PC-9 (cell line): Measurements from ENCODE around the gene HOMER3.

Source experiments
- CTCF ChIP-seq: fragments of 200-600 bp; sonication (generic); conservative IDR thresholded peaks from 2 replicates; pipeline ENCODE4 v1.6.1; 2017; ENCODE audit warnings: mixed run types, antibody characterized with exemption, mild to moderate bottlenecking, moderate library complexity
- EZH2 ChIP-seq: fragments of 200-600 bp; sonication (generic); IDR thresholded peaks from 2 replicates; pipeline ENCODE4 v1.8.0; 2017; ENCODE audit warnings: antibody characterized with exemption, low read depth

- TF ChIP-seq CTCF (no peak), EZH2 (no peak)
Measured at GRCh38 chr19:18931316-18932162, 9.5 kb downstream of the HOMER3 start.
